Effector memory CD4-positive, alpha-beta T cell (primary cell): Measurements from ENCODE around the gene RBM12.

Experiments
- DNase-seq, 3 donors: peaks; one replicate each; pipeline ENCODE4 v3.0.0-alpha.2; 2020
- H3K27ac ChIP-seq: 2 replicates; pipeline ENCODE4 v1.7.0; 2013; ENCODE audit warnings: mild to moderate bottlenecking, low read length, moderate library complexity; ENCODE audit not compliant: insufficient read depth, poor library complexity, severe bottlenecking
- H3K27me3 ChIP-seq: replicated peaks from 2 replicates; pipeline ENCODE4 v1.7.0; 2013; ENCODE audit warnings: mild to moderate bottlenecking, low read length; ENCODE audit not compliant: insufficient read depth, control insufficient read depth, poor library complexity, severe bottlenecking
- H3K36me3 ChIP-seq: 2 replicates; pipeline ENCODE4 v1.7.0; 2013; ENCODE audit warnings: mild to moderate bottlenecking, low read length, moderate library complexity; ENCODE audit not compliant: control insufficient read depth, insufficient read depth
- H3K4me1 ChIP-seq: 2 replicates; pipeline ENCODE4 v1.7.0; 2013; ENCODE audit warnings: low read length, mild to moderate bottlenecking; ENCODE audit not compliant: control insufficient read depth, insufficient read depth, poor library complexity, severe bottlenecking
- H3K4me3 ChIP-seq: 2 replicates; pipeline ENCODE4 v1.7.0; 2013; ENCODE audit warnings: low read length, low read depth, mild to moderate bottlenecking; ENCODE audit not compliant: insufficient read depth, poor library complexity, severe bottlenecking
- H3K9me3 ChIP-seq: 2 replicates; pipeline ENCODE4 v1.7.0; 2013; ENCODE audit warnings: mild to moderate bottlenecking, low read length, moderate library complexity; ENCODE audit not compliant: control insufficient read depth

The RBM12 gene

DNA sequence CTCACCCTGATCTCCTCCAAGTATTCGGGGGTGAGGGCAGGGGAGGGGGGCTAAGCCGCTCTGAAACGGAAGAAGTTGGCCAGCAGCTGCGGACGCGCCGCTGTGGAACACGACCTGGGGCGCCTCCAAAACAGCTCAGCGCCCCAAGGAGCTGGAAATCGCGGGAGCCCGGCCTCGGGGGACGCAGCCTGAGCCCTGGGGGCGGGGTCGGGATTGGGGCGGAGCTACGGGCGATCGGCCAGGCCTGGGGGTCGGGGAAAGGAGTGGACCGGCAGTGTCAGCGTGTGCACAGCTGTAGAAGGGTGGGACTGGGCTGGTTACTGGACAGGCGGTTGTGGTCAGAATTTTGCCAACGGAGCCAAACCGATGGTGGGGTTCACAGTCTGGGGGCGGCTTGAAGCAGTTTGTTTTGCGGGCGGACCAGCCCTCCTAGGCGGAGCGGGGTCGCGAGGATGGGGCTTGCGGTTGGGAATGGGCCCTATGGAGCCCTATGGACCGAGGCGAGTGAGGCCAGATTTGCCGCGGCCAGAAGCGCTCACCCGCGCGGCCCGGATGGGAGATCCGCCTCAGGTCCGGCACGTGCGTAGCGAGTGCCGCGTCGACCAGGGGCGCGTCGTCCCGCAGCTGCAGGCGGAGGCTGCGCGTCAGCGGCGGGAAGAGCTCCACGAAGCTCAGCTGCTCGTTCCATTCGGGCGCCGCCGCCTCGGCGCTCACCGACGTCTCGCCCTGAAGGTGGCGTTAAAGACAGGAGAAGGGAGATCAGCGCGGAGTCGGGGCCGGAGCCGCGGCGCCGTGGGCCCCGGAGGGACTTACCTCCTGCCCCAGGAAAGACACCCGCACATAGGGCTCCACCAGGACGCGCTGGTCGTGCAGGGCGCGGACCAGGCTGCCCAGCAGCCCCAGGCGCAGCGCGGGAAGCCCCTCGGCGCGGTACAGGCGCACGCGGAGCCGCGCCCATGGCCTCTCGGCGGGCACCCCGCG is 63.4 kb downstream of the RBM12 start:
- Histone ChIP-seq H3K27ac (no peak overlapping the region), H3K4me3 (peak overlapping the region; percentile 66), H3K27me3 (peaks cover 4% of the 10 kb centered on the region)

DNA sequence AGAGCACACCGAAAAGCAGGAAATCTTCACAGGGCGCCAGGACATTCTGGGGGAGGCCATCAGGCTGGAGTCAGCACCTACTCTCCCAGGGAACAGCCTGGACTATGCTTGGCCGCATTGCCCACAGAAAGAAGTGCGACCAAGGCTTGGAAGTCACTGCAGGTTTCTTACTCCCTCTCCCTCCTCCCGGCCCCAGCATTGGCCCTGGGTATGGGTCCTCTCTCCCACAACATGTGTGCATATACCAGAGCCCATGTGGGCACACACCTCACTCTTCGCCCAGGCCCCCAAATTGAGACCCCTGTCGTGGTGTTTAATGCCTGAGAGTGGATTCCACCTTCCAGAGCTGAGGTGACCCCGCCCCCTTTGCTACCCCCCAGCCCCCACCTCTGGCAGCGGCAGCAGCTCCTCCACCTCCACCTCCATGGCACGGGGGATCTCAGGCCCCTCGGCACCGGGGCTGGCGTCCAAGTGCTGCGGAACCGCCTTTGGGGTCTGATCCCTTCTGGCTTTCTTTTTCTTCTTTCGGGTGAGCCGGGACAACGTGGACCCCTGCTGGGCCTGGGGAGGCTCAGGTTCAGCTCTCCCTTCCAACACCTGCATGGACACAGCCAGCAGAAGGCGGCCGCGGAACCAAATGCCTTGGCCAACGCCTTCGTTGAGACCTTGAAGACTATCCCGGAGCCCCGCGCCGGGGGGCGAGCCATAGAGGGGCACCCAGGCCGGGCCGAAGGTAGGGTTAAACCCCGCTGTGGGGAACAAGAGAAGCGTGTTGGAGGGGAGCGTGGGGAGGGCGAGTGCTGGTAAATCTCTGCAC is 64.3 kb downstream of the RBM12 start:
- DNase-seq: no peak
- Histone ChIP-seq H3K4me1 (peaks cover 12% of the 10 kb centered on the region), H3K27me3 (peaks cover 4% of the 10 kb centered on the region), H3K27ac (no peak overlapping the region), H3K9me3 (no peaks in the 10 kb centered on the region), H3K4me3 (peak overlapping the region; percentile 66), H3K36me3 (no peaks in the 10 kb centered on the region)

More for the DNA sequence above, 63.4 kb downstream of the RBM12 start:
- DNase-seq: peak; percentile 59 to 66 (median 65)
- Histone ChIP-seq H3K36me3 (no peaks in the 10 kb centered on the region), H3K9me3 (no peaks in the 10 kb centered on the region), H3K4me1 (peaks cover 12% of the 10 kb centered on the region)

DNA sequence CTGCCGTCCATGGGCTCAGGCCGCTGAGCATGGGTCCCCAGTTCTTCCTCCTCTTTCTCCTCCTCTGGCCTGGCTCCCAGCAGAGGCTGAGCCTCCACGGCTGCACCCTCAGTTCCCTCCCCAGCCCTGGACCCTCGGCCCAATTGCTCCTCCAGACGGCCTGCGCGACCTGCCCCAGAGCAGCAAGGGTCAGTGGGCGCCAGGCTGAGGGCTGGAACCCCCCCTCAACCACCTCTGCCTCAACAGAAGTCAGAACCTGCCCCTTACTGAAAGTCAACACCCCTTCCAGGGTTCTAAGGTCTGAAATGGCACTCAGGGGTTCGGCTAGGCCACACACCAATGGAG is 65.0 kb downstream of the RBM12 start:
- Histone ChIP-seq H3K9me3 (no peaks in the 10 kb centered on the region), H3K27me3 (peaks cover 4% of the 10 kb centered on the region), H3K27ac (no peak overlapping the region), H3K4me1 (peaks cover 12% of the 10 kb centered on the region), H3K4me3 (no peak overlapping the region), H3K36me3 (no peaks in the 10 kb centered on the region)
- DNase-seq: no peak
